ENCODE data around the gene NDUFC1.
"Not testable (repeated sequence)": the region's sequence is repeated elsewhere in the genome, so short reads cannot be mapped to it uniquely, and the experiment has no call there.

The NDUFC1 gene
- 19.8 to 25.0 reads per million in 2 donors for total RNA-seq

- DNase-seq = peak; percentile 60
These were observed at the start of gene NDUFC1 for GRCh38 chr4:139301821-139302611. Gene NDUFC1 (minus strand): TSS chr4:139302477. CDS start chr4:139295798, 6,679 bp downstream.

DNA sequence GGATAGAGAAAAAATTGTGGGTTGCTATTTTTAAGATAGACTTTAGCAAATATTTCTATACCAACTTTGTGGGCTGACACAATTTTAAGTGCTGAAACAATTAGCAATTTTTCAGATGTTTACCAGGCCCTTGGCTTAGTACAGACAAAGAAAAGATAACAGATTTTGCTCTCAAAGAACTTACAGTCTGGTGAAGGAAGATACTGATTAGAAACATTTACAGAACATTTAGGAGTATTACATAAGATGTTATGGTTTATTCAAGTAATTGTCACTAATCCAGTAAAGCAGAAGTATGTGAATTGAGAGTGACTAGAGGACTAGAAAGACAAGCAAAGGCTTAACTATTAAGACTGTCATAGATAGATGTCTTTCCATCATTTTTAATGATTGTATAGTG is 35.3 kb upstream of the NDUFC1 start:
- DNase-seq = no peak

- DNase-seq = no peak
These were observed 30.8 kb upstream of the NDUFC1 start for GRCh38 chr4:139333046-139333445.

DNA sequence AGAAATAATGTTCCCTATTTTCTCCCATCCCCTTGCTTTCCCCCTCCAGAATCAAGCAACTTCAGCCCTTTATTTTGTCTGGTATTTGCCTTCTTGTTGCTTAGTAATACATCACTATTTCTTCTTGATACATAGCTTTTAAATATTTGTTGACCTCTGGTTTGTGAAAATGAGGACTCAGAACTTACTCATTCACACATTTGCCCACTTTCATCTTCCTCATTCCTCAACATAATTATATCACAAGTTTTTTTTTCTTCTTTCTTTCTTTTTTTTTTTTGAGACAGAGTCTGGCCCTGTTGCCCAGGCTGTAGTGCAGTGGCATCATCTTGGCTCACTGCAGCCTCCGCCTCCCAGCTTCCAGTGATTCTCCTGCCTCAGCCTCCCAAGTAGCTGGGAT is 28.9 kb upstream of the NDUFC1 start:
- no peak for DNase-seq

- DNase-seq = no peak
These were observed 28.0 kb upstream of the NDUFC1 start for GRCh38 chr4:139330283-139330682.

DNA sequence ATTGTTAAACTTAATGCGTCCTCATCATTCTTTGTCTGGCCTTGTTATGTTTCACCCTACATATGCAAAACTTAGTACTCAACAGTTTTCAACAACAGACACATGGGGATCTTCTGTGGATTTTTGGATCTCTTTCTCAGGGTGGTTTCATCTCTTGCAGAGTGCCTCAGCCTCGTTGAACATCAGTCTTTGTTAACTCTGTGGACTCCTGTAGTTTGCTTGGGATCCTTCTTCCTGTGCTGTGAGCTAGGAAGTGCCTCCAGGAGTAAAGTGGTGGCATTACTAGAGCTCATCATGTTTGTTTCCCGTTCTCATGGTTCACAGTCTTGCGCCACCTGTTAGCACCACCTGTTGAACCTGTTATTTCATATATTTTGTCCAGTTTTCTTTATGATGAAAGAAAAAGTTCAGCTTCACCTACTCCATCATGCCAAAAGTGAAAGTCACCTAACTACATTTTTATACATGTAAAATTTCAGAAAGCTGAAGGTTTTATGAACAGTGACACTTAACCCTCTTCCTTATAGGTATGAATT is 27.5 kb upstream of the NDUFC1 start:
- no peak for DNase-seq

- DNase-seq = no peak
These were observed 22.3 kb upstream of the NDUFC1 start for GRCh38 chr4:139324620-139325019.

DNA sequence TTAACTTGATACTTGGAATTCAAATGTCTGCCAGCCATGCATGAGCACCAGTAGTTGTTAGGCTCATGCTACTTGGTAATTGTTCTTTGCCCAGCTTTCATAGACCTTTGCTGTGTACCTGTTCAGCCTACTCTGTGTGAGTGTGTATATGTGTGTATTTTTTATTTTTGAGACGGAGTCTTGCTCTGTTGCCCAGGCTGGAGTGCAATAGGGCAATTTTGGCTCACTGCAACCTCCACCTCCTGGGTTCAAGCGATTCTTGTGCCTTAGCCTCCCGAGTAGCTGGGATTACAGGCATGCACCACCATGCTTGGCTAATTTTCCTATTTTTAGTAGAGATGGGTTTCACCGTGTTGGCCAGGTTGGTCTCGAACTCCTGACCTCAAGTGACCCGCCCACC is 20.3 kb upstream of the NDUFC1 start:
- DNase-seq = not testable (repeated sequence)

GRCh38 chr4:139322070-139322469 is 19.8 kb upstream of the NDUFC1 start:
- DNase-seq = not testable (repeated sequence)

GRCh38 chr4:139319571-139319970 is 17.3 kb upstream of the NDUFC1 start:
- DNase-seq = no peak

DNA sequence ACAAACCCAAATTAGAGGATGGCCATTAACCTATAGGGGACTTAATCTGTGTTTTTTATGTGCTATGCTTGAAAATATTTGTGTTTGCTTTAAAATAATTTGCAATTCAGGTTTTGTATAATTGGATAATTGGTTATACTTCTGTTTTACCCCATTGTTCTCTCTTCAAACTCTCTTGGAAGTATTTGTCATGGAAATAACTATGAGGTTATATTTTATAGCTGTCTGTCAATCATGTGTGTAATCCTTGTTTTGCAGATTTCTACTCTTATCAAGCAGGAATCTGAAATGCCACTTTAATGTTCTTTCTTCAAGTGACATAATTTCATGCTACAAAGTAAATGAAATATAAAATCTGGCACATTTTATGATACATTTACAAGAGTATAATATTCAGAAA is 15.4 kb upstream of the NDUFC1 start:
- no peak for DNase-seq

DNA sequence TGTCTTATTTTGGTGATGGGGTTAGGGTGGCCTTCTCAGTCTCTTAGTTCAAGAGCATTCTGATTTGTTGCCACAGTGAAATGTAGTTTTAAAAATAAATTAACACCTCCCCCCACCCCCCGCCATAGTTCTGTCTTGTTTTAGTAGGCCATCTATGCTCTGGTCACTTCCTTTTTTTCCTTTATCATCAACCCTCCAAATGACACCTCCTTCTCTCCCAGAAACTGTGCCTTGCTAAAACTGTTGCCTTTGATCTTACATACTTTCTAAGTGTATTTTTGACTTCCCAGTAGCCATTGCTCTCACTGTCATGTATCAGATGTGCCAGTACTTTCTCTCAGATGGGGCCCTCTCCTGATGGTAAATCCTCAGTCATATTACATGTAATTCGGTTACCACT is 14.5 kb upstream of the NDUFC1 start:
- no peak for DNase-seq

GRCh38 chr4:139315221-139315675 is 13.0 kb upstream of the NDUFC1 start:
- DNase-seq = no peak

DNA sequence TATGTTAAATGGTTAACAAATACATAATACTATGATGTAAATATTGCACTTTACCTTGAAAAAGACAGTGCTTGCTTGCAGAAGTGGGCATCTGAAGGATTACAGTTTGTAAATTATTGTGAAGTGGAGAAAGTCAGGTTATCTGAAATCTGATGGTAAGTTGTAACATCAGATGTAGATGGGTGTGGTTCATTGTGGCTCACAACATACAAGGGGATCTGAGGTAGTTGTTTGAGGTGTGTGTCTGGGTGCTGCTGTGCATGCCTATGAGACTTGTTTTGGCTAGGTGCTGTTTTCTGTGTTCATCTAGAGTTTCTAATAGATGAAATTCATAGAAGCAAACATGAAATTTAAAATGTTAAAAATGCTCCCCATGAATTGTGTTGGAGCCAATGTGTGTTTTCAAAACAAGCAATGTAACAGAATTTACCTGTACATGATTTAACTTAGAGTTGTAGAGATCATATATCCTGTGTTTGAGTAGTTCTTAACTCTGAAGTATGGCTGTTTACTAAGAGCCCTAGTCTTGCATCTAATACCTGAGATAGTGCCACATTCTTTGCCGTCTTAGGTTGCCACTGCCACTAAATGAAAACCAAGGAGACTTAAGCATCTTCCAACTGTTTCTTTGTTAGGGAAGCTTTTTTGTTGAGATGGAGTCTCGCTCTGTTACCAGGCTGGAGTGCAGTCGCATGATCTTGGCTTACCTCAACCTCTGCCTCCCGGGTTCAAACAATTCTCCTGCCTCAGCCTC is 11.9 kb upstream of the NDUFC1 start:
- no peak for DNase-seq

- not testable (repeated sequence) for DNase-seq
These were observed 11.1 kb upstream of the NDUFC1 start for GRCh38 chr4:139313414-139313813.

GRCh38 chr4:139312552-139313332 is 10.5 kb upstream of the NDUFC1 start:
- DNase-seq = no peak

GRCh38 chr4:139311909-139312308 is 9.6 kb upstream of the NDUFC1 start:
- no peak for DNase-seq

DNA sequence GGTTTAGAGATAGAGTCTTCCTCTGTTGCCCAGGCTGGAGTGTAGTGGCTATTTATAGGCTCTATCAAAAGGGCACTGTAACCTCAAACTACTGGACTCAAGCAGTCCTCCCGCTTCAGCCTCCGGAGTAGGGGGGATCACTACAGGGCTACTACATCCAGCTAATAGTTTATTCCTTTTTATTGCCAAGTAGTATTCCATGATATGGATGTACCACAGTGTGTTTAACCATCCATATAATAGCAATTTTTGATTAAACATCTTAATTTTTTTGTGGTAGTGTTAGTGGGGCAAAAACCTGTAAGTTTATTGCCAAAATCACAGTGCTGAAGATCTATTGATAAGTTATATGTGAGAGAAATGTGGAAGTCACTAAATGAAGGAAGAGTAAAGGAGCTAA is 2.6 kb upstream of the NDUFC1 start:
- no peak for DNase-seq

DNA sequence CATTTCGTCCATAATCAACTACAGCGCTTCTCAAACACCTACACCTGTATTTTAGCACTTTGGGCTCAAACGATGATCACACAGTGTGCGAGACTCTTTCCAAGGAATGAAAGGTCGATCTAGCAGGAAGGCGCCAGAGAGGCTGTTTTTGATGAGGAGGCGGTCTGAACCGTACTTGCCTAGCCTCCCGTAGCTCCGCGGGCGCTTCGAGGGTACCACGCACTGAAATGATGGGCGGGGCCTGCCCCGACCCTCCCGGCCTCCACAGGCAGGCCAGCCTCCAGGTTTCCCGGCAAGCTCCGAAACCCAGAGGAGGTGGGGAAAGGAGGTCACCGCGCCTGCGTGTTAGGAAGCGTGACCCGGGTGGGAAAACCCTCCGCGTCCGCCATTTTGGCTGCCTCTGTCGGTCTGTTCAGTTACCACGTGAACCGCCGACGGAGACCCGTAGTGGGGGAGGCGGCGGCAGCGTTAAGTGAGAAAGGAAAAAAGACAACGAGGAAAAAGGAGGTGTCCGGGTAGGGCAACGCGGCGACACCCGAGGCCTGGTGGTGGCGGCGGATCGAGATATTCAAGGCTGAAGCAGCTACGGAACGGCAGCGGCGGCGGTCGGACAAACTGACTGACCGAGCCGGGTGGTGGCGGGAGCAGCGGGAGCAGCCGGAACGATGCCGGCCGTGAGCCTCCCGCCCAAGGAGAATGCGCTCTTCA is 1.0 kb downstream of the NDUFC1 start, which contains the start of gene NAA15:
TSS of gene NAA15 (plus strand) at position 393 of the 708 bp plus-strand sequence. CDS start at position 666, 273 bp downstream.
- peak; percentile 95 for DNase-seq

DNA sequence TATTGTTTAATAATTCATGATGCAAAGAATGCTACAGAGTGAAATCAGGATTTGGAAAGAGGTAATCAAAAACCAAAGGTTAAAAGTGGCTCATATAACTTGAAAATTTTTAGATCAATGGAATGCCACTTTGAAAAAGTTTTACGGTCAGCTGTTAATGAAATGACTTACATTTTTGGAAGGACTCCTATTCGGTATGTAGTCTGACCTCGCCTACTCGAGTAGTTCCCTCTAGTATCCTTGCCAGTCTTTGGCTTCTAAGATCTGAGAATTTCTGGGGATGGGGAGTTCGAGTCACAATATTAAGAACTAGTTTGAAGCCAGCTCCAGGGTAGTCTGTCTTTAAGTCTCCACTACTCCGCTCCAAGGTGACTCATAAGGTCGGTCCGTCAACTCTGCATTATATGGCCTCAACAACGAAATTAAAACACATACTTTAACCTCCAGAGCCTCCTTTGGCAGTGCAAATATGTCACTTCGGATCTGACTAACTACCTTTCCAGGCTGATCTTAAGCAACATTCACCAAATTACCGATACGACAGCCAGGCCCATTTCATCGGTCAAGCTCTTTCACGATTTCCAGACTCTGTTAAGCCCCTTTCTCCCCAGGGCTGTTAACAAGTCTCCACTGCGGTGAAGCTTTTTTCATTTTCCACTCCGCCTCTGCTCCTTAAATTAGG is 1.7 kb downstream of the NDUFC1 start:
- no peak for DNase-seq

- no peak for DNase-seq
These were observed 2.7 kb downstream of the NDUFC1 start for GRCh38 chr4:139299536-139299935.

Measured in T-helper 9 cell (primary cell).